IMR-90 (cell line): ENCODE results near the gene HOXD8. TPM values are rescaled to one million over a fixed set of nuclear protein-coding genes. Genes with fewer than 3 reads are reported as not detected.

Experiments
- ATAC-seq: fragments of 200-7000 bp; cut with Tn5 transposase; 2 replicates; pipeline ENCODE4 v1.9.1; 2020; ENCODE audit warnings: low read depth, mild to moderate bottlenecking, moderate library complexity
- BruUV-seq: library from RNA; stranded (reverse); fragments of 400-500 nt; replicated peaks from 2 replicates; lab custom pipeline; 2021; lab: Mats Ljungman, UMichigan
- CTCF ChIA-PET: fragments of 300-600 bp; formaldehyde crosslinking; extraction: SDS; loops from one replicate; lab custom pipeline; 2021; ENCODE audit warnings: antibody characterized with exemption; lab: Yijun Ruan, JAX
- POLR2A ChIA-PET: fragments of 300-600 bp; sonication (Branson Sonifier 250); formaldehyde crosslinking; loops from one replicate; lab custom pipeline; 2022; ENCODE audit warnings: antibody characterized with exemption; ENCODE audit not compliant: unreplicated experiment; lab: Charles Lee
- DNase-seq: peaks from one replicate; pipeline ENCODE4 v3.0.0; 2013
- H2AFZ ChIP-seq: replicated peaks from 2 replicates; pipeline ENCODE3; 2013; ENCODE audit warnings: low read length, mild to moderate bottlenecking; ENCODE audit not compliant: poor library complexity
- H2AK5ac ChIP-seq: 2 replicates; pipeline ENCODE4 v1.6.1; 2013; ENCODE audit warnings: low read depth, low read length, inconsistent platforms
- H2AK9ac ChIP-seq: replicated peaks from 2 replicates; pipeline ENCODE3; 2013; ENCODE audit warnings: mild to moderate bottlenecking, low read depth, low read length, moderate library complexity; ENCODE audit not compliant: poor library complexity
- H2BK120ac ChIP-seq: 2 replicates; pipeline ENCODE4 v1.6.1; 2013; ENCODE audit warnings: low read depth, low read length, inconsistent platforms
- H2BK15ac ChIP-seq: 3 replicates; pipeline ENCODE4 v1.6.1; 2013; ENCODE audit warnings: low read depth, low read length, inconsistent platforms
- H2BK20ac ChIP-seq: 2 replicates; pipeline ENCODE4 v1.6.1; 2013; ENCODE audit warnings: low read depth, mild to moderate bottlenecking, inconsistent platforms, low read length, moderate library complexity
- H2BK5ac ChIP-seq: 2 replicates; pipeline ENCODE4 v1.6.1; 2013; ENCODE audit warnings: mild to moderate bottlenecking, low read depth, low read length, inconsistent platforms; ENCODE audit not compliant: poor library complexity, severe bottlenecking
- H3K14ac ChIP-seq: replicated peaks from 2 replicates; pipeline ENCODE4 v1.6.1; 2013; ENCODE audit warnings: low read depth, low read length, inconsistent platforms
- H3K18ac ChIP-seq: 2 replicates; pipeline ENCODE4 v1.6.1; 2013; ENCODE audit warnings: low read depth, low read length, control low read depth
- H3K23ac ChIP-seq: 2 replicates; pipeline ENCODE4 v1.6.1; 2013; ENCODE audit warnings: low read depth, low read length, inconsistent platforms
- H3K27ac ChIP-seq: 2 replicates; pipeline ENCODE4 v1.5.1; 2013; ENCODE audit warnings: mild to moderate bottlenecking, control low read depth, low read length; ENCODE audit not compliant: insufficient read depth
- H3K27me3 ChIP-seq: 2 replicates; pipeline ENCODE4 v1.6.1; 2013; ENCODE audit warnings: low read length; ENCODE audit not compliant: control insufficient read depth, insufficient read depth
- H3K36me3 ChIP-seq: 2 replicates; pipeline ENCODE4 v1.6.1; 2013; ENCODE audit warnings: low read length, mixed read lengths; ENCODE audit not compliant: control insufficient read depth, insufficient read depth
- H3K4ac ChIP-seq: 2 replicates; pipeline ENCODE4 v1.6.1; 2013; ENCODE audit warnings: low read depth, low read length, inconsistent platforms
- H3K4me1 ChIP-seq: 2 replicates; pipeline ENCODE4 v1.6.1; 2013; ENCODE audit warnings: low read length, mixed read lengths; ENCODE audit not compliant: control insufficient read depth, insufficient read depth
- H3K4me2 ChIP-seq: 2 replicates; pipeline ENCODE4 v1.6.1; 2013; ENCODE audit warnings: low read depth, mild to moderate bottlenecking, control low read depth, low read length, moderate library complexity
- H3K4me3 ChIP-seq: 2 replicates; pipeline ENCODE4 v1.5.1; 2013; ENCODE audit warnings: low read depth, mild to moderate bottlenecking, control low read depth, low read length, moderate library complexity; ENCODE audit not compliant: insufficient read depth
- H3K56ac ChIP-seq: 2 replicates; pipeline ENCODE4 v1.6.1; 2013; ENCODE audit warnings: low read length, inconsistent platforms; ENCODE audit not compliant: insufficient read depth; ENCODE audit errors: extremely low read depth
- H3K79me1 ChIP-seq, 2 experiments: 2 replicates each; pipeline ENCODE4 v1.6.1; 2013; ENCODE audit warnings: low read length in 2 of 2, inconsistent platforms in 1 of 2, low read depth in 1 of 2
- H3K9ac ChIP-seq: 2 replicates; pipeline ENCODE4 v1.6.1; 2013; ENCODE audit warnings: low read depth, low read length, control low read depth
- H3K9me1 ChIP-seq: 2 replicates; pipeline ENCODE4 v1.6.1; 2013; ENCODE audit warnings: low read length, inconsistent platforms; ENCODE audit not compliant: insufficient read depth
- H3K9me3 ChIP-seq: 2 replicates; pipeline ENCODE4 v1.6.1; 2013; ENCODE audit warnings: low read length; ENCODE audit not compliant: control insufficient read depth, insufficient read depth
- H4K20me1 ChIP-seq: 2 replicates; pipeline ENCODE4 v1.6.1; 2013; ENCODE audit warnings: low read length, inconsistent platforms; ENCODE audit not compliant: insufficient read depth
- H4K5ac ChIP-seq: 2 replicates; pipeline ENCODE4 v1.6.1; 2013; ENCODE audit warnings: mild to moderate bottlenecking, low read depth, low read length, control low read depth
- H4K8ac ChIP-seq, 2 experiments: 2 replicates each; pipeline ENCODE4 v1.6.1; 2013; ENCODE audit warnings: low read depth in 2 of 2, low read length in 2 of 2, control low read depth in 1 of 2, inconsistent platforms in 1 of 2
- H4K91ac ChIP-seq: 2 replicates; pipeline ENCODE4 v1.6.1; 2013; ENCODE audit warnings: low read depth, low read length, inconsistent platforms; ENCODE audit not compliant: insufficient read depth
- POLR2A ChIP-seq: IDR thresholded peaks from 2 replicates; pipeline ENCODE4 v1.6.1; 2012; ENCODE audit warnings: mild to moderate bottlenecking, low read depth, low read length
- RAD21 ChIP-seq: IDR thresholded peaks from 2 replicates; pipeline ENCODE4 v1.6.1; 2012; ENCODE audit warnings: low read length, improper control_type of control experiment
- RCOR1 ChIP-seq: IDR thresholded peaks from 2 replicates; pipeline ENCODE4 v1.6.1; 2012; ENCODE audit warnings: mild to moderate bottlenecking, low read length, improper control_type of control experiment; ENCODE audit not compliant: insufficient replicate concordance
- WGBS, 2 experiments: methylation state at CpG; one replicate each; pipeline versions ENCODE4 v1.1.5 to v1.1.7; 2013; ENCODE audit warnings: missing lambda C conversion rate in 2 of 2; ENCODE audit not compliant: insufficient read length in 1 of 2; ENCODE audit errors: extremely low coverage in 2 of 2; 5-methylcytosine and 5-hydroxymethylcytosine counted together
- dilution Hi-C: fragments of 300-500 bp; cut with HindIII; formaldehyde crosslinking; loops from one replicate; pipeline ENCODE4 v1.14.3; 2018; ENCODE audit warnings: low sequenced_read_pairs; ENCODE audit not compliant: unreplicated experiment
- in situ Hi-C: fragments of 300-500 bp; cut with MboI; formaldehyde crosslinking; loops from 3 replicates; pipeline ENCODE4 v1.14.3; 2019; ENCODE audit warnings: low sequenced_read_pairs, inconsistent platforms, mixed read lengths
- intact Hi-C: fragments of 100-400 bp; cut with micrococcal nuclease; formaldehyde crosslinking; loops from 2 replicates; pipeline ENCODE4 v1.10.0; 2022
- polyA plus RNA-seq, 3 experiments: library from polyadenylated mRNA; depleted of rRNA; stranded (reverse); fragments of >200 nt; gene quantifications; 2 replicates each; pipeline ENCODE4 v1.2.3, GENCODE V29; 2012; ENCODE audit warnings: low replicate concordance in 1 of 3
- total RNA-seq: library from RNA; depleted of rRNA; stranded (reverse); fragments of >200 nt; gene quantifications from 2 replicates; pipeline ENCODE4 v1.2.3, GENCODE V29; 2012
- TF ChIP-seq, protein P1 (sequence below): fragments of 150-350 bp; IDR thresholded peaks from 2 replicates; pipeline ENCODE4 v1.6.1; 2017; ENCODE audit warnings: mild to moderate bottlenecking, antibody characterized with exemption, low read length, low read depth
- TF ChIP-seq, protein P2 (sequence below): fragments of 150-350 bp; IDR thresholded peaks from 2 replicates; pipeline ENCODE4 v1.6.1; 2016; ENCODE audit warnings: low read depth, mild to moderate bottlenecking, low read length, moderate library complexity, borderline replicate concordance
- TF ChIP-seq, protein P3 (sequence below): conservative IDR thresholded peaks from 2 replicates; pipeline ENCODE4 v1.5.1; 2012; ENCODE audit warnings: mild to moderate bottlenecking, low read depth, low read length, improper control_type of control experiment

The HOXD8 gene
- total and polyA plus RNA-seq, 2 of the 4 experiments (the other 2 are of a cell fraction), result not detected

DNA sequence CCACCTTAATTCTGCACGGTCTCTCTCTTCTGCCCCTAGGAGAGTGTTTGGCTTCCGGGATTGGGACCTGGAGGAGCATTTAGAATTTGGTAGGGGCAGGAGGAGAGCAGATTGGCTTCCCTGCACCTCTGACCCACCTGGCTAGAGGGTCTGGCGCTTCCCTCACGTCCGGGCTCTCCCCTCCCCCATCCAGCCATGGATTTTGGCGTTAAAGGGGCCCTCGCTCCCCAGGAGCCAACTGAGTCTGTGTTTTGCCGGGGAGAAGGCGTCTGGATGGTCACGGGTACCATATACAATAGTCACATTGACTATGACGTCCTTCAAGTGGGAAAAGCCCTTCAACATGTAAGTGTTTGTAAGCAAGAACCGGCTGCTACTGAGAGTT is 34.2 kb downstream of the HOXD8 start:
- no peak overlapping the region for H3K56ac ChIP-seq
- peaks cover 14% of the 10 kb centered on the region for H3K9me3 ChIP-seq
- H3K9me1 ChIP-seq, result no peaks in the 10 kb centered on the region
- no peak overlapping the region for H2AFZ ChIP-seq
- no TSS peak for BruUV-seq
- dilution Hi-C loops, result no loop called here
- no peaks in the 10 kb centered on the region for H3K36me3 ChIP-seq
- POLR2A ChIA-PET, result no interaction called here
- H2BK120ac ChIP-seq, result no peak overlapping the region
- no peak overlapping the region for H2BK15ac ChIP-seq
- H3K4me1 ChIP-seq, result no peaks in the 10 kb centered on the region
- H3K4ac ChIP-seq, result no peak overlapping the region
- H2AK5ac ChIP-seq, result no peak overlapping the region
- DNase-seq, result no peak
- no peak overlapping the region for H4K91ac ChIP-seq
- H3K4me2 ChIP-seq, result no peak overlapping the region
- peaks cover 76% of the 10 kb centered on the region for H3K27me3 ChIP-seq
- no CpG with 5 or more reads among the region's 12 CpGs for WGBS, 2 experiments
- no peak overlapping the region for H3K14ac ChIP-seq
- intact Hi-C loops, result no loop called here
- H2AK9ac ChIP-seq, result no peak overlapping the region
- H3K18ac ChIP-seq, result no peak overlapping the region
- in situ Hi-C loops, result no loop called here
- no peak overlapping the region for H3K23ac ChIP-seq
- CTCF ChIA-PET, result no interaction called here
- H3K9ac ChIP-seq, result no peak overlapping the region
- H3K27ac ChIP-seq, result no peak overlapping the region
- no peak for ATAC-seq
- H4K20me1 ChIP-seq, result no peaks in the 10 kb centered on the region
- no peak overlapping the region for H4K5ac ChIP-seq
- H2BK20ac ChIP-seq, result no peak overlapping the region
- H3K79me1 ChIP-seq, result no peaks in the 10 kb centered on the region
- no peak overlapping the region for H3K4me3 ChIP-seq
- no peak overlapping the region for H2BK5ac ChIP-seq
- TF ChIP-seq, protein P1, sequence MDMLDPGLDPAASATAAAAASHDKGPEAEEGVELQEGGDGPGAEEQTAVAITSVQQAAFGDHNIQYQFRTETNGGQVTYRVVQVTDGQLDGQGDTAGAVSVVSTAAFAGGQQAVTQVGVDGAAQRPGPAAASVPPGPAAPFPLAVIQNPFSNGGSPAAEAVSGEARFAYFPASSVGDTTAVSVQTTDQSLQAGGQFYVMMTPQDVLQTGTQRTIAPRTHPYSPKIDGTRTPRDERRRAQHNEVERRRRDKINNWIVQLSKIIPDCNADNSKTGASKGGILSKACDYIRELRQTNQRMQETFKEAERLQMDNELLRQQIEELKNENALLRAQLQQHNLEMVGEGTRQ, result no peak
- TF ChIP-seq RCOR1 (no peak), RAD21 (no peak), POLR2A (no peak)
- TF ChIP-seq, protein P2, sequence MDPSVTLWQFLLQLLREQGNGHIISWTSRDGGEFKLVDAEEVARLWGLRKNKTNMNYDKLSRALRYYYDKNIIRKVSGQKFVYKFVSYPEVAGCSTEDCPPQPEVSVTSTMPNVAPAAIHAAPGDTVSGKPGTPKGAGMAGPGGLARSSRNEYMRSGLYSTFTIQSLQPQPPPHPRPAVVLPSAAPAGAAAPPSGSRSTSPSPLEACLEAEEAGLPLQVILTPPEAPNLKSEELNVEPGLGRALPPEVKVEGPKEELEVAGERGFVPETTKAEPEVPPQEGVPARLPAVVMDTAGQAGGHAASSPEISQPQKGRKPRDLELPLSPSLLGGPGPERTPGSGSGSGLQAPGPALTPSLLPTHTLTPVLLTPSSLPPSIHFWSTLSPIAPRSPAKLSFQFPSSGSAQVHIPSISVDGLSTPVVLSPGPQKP, result no peak
- TF ChIP-seq, protein P3, sequence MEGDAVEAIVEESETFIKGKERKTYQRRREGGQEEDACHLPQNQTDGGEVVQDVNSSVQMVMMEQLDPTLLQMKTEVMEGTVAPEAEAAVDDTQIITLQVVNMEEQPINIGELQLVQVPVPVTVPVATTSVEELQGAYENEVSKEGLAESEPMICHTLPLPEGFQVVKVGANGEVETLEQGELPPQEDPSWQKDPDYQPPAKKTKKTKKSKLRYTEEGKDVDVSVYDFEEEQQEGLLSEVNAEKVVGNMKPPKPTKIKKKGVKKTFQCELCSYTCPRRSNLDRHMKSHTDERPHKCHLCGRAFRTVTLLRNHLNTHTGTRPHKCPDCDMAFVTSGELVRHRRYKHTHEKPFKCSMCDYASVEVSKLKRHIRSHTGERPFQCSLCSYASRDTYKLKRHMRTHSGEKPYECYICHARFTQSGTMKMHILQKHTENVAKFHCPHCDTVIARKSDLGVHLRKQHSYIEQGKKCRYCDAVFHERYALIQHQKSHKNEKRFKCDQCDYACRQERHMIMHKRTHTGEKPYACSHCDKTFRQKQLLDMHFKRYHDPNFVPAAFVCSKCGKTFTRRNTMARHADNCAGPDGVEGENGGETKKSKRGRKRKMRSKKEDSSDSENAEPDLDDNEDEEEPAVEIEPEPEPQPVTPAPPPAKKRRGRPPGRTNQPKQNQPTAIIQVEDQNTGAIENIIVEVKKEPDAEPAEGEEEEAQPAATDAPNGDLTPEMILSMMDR, result no peak
- H4K8ac ChIP-seq, result no peak overlapping the region
